ELR (cell line): ENCODE measurements around the gene PANX1.
"Not testable (repeated sequence)": the region's sequence is repeated elsewhere in the genome, so short reads cannot be mapped to it uniquely, and the experiment has no call there.

Experiments used
- DNase-seq: peaks from one replicate; pipeline ENCODE4 v3.0.0-alpha.2; 2015; ENCODE audit warnings: low read depth

PANX1 gene, protein sequence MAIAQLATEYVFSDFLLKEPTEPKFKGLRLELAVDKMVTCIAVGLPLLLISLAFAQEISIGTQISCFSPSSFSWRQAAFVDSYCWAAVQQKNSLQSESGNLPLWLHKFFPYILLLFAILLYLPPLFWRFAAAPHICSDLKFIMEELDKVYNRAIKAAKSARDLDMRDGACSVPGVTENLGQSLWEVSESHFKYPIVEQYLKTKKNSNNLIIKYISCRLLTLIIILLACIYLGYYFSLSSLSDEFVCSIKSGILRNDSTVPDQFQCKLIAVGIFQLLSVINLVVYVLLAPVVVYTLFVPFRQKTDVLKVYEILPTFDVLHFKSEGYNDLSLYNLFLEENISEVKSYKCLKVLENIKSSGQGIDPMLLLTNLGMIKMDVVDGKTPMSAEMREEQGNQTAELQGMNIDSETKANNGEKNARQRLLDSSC

DNA sequence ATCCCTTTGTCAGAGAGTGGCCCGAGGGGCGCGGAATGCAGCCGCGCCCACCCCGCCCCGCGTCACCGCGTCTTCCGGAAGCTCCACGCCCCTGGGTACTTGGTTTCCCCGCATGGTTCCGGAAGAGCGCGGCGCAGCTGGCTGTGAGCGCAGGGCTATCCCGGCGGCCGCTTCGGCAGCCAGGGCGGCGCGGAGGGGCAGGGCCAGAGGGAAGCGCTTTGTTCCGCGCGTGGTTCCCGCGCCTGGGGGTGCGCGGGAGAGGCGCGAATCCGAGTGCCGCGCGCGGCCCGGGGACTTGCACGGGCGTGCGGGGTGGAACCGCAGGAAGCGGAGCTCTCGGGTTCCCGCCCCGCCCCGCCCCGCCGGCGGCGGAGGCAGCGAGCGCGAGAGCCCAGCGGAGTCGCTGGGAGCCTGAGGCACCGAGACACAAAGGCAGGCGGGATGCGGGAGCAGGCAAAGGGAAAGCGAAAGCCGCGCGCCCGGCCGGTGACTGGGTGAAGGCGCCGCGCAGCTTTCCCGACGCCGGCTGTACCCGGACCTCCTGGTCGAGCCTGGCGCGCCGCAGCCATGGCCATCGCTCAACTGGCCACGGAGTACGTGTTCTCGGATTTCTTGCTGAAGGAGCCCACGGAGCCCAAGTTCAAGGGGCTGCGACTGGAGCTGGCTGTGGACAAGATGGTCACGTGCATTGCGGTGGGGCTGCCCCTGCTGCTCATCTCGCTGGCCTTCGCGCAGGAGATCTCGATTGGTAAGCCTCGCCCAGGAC lies at the start of gene PANX1:
TSS of gene PANX1 (plus strand) at position 96 of the 766 bp plus-strand sequence. CDS start at position 568, 472 bp downstream.
- peak; percentile 91 for DNase-seq

DNA sequence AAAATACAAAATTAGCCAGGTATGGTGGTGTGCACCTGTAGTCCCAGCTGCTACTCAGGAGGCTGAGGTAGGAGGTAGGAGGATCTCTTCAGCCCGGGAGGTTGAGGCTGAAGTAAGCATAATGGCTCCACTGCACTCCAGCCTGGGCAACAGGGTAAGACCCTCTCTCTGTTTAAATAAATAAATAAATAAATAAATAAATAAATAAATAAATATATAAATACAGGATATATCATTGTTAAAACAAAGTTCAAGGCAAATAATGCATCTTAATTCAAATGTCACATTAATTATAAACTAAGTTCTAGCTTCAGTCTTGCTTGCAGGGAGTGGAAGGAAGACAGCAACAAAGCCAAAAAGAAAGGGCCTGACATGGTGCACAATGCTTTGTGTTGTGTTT lies 44.5 kb upstream of the PANX1 start:
- no peak for DNase-seq

DNA sequence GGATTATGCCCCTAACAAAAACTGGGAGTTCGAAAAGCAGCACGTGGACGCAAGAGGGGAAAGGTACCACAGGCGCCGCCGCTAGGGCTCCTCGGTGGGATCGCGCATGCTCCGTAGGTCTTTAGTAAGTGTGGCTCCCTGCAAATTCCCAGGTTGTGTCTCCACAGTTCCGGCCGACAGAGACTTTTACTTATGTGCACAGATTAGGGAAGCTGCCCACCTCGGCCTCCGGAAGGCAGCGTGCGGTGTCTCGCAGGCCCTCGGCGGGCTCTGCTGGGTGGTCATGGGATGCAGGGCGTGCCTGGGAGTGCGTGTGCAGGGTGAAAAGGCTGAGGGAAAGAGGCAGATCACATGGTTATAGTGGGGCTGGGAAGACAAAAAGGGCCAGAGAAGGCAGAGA lies 39.7 kb upstream of the PANX1 start:
- no peak for DNase-seq

DNA sequence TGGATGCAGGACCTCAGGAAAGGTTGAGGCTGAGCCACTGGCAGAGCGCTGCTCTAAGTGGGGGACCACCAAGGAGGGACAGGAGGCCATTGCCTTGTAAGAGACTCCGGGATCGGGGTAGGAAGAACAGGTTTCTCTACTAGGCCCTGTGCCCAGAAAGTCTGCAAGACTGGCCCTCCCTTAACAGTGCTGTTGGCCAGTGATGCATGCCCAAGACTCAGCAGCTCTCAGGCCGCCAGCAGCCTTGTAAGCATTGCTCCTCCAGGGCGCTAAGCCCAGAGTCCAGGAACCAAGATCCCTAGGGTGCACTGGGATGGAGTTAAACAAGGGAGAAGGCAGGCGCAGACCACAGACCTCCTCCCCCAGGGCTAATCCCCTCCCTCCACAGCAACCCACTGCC lies 39.3 kb upstream of the PANX1 start:
- no peak for DNase-seq

DNA sequence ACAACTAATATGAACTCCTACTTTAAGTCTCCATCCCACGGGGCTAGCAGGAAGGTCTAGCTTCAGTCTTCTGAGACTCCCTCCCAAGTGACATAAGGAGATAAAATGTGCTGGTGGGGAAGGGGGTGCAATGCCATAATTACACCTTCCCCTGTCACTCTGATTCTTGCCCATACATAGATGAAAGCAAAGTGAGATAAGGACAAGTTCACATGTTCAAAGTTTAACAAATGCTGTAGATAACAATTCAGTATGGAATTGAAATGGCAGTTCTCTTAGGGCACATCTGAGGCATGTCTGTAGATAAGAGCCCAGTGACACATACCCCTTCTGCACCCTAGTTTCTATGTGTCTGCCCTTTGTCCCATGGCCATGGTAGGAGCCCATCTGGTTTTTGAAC lies 38.2 kb upstream of the PANX1 start:
- no peak for DNase-seq

DNA sequence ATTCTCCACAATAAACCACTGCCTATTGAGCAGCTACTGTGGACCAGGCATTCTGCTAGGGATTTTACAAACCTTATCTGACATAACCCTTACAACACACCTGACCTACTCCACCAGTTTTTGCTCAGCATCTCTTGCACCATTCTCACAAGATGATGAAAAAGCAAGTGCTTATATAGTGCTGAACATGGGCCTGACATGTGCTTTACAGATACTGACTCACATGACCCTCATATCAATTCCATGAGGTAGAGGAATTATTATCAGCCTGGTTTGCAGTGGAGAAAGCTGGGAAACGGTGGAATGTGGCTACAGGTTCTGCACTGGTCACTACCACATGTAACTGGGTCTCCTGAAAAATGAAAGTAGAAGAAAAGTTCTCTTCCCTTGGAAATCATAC lies 37.5 kb upstream of the PANX1 start:
- DNase-seq: no peak

DNA sequence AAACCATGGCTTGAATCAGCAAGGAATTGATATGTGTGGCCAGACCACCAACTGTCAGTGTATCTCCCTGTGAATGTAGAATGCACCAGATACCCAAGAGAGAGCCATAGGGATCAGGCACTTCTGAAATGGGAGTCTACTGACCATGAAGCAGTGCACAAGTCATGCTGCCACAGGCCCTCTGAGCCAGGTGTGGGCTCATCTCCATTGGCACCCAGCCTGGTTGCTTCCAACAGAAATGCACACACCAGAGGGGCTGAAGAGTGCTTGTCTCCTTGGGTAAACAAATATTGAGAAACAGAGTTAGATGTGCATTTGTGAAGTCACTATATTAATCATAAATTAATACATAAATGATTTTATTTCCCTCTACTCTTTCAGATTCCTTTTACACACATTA lies 28.4 kb upstream of the PANX1 start:
- DNase-seq: no peak

DNA sequence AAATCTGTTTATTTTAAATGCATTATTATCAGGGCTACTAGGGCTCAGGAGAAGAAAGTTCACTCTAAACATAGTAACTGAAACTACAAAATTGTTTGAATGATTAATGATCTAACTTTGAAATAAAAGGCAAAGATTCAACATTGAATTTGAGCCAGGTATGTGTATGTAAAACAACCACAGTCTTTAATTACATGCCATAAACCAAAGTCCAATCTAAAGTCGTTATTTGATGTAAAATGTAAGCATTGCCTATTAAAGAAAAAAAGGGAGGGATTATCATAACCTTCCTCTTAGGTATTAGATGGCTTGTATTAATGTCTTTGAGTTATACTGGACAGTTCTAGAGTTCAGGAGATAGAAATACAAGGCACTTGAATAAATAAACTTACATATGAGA lies 25.2 kb upstream of the PANX1 start:
- no peak for DNase-seq

DNA sequence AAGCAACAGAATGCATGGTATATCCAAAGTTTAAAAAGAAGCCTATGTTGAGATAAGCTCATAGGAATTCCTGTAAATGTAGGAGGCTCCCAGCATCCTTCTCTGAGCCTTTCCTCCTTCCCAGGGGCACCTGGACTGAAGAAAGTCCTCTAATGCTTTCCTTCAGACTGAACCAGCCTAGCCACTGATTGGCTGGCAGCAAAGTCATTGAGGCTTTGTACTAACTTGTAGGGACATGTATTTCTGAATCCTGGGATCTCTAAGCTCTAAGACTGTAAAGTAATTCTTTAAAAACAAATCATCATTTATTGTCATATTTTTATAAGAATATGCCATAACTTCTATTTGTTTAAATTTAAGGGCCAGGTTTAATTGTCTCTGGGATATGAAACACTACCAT lies 23.9 kb upstream of the PANX1 start:
- no peak for DNase-seq

DNA sequence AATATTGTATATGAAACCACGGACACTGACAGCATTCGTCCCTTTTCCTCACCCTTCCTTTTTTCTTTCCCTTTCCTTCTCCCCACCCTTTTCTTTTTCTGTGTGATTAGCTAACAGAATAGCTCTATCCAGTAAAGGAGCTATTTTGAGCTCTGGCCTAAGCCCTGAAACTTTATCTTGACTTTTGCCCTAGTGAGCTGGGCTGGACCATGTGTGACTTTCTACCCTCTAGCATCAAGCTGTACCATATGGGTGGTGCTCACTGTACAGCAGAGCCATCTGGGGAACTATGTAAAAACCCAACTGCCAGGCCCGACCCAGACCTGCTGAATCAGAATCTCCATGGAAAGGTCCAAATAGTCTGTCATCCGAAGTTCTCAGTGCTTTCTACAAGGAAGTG lies 21.9 kb upstream of the PANX1 start:
- DNase-seq: no peak

DNA sequence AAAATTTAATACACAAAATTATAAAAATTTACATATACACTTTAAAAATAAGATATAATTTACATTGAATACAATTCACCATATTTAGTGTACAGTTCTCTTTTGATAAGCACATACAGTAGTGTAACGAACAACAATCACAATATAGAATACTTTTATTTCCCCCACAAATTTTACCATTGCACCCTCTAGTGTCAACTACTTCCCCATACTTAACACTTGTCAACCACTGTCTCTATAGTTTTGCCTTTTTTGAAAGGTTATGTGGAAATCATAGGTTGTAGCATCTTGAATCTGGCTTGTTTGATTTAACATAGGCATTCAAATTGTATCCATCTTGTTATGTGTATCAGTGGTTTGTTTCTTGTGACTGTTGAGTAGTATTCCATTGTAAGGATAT lies 21.3 kb upstream of the PANX1 start:
- DNase-seq: peak; percentile 26

DNA sequence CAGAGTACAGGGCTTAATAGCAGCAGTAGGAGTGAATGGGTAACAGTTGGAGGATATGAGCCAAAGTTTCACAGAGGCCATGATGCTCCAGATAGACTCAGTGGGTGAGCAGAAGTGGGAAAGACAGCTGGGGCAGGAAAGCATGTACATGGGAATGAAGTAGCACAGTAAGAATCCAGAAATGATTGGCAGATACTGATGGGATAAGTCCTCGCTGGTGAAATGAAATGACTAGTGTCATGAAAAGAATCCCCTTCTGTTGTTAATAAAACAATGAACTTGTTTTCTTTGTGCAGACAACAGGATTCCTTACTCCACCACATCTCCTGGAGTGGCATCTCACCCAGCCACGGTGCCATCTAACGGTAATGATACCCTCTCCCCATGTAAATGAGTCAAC lies 17.4 kb upstream of the PANX1 start:
- DNase-seq: no peak

DNA sequence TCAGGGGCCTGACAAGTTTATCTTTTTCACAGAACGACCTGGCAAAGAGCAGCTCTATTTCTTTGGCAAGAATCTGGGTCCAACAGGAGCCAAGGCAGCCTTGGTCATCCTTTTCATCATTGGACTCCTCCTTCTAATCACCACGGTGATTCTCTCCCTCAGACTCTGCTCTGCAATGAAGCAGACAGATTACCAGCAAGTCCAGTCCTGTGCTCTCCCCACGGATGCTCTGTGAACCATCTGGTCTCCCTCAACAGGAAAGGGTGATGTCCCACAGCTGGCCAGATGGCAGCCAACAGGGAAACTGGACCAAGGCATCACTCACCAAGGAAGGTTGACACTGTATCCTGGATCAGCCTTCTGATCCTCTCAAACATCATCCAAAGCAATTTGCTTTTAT lies 17.0 kb upstream of the PANX1 start:
- no peak for DNase-seq

DNA sequence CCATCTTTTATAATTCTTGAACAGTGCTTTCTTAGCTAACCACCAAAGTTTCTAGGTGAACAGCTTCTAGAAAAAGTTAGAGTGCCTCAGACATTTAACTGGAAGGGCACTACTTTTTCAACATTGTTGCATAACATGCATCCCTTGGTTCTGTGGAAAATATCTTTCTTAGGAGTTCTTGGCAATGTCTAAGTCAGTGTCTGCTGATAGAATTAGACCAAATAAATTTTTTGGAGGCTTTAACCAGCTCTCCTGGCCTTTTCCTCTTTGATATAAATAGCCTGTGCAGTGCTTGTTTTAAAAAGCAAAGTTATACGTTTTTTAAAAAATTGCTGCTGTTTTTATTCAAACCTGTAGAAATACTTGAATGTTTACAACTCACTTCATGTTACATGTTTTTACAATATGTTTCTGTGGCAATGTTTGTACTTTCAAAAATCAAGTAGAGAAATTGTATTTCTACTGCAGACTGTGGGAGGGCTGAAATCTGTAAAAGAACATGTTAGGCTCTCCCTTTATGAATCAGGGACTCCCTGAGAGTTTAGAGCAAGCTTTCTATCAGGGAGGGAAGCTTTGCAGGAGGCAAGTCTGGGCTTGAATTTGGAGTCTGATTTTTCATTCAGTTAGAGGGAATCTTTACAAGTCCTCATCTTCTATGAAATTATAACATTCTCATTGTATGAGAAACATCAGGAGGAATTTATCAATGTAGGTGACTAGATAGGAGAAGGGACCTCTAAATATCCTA lies 16.3 kb upstream of the PANX1 start:
- no peak for DNase-seq

DNA sequence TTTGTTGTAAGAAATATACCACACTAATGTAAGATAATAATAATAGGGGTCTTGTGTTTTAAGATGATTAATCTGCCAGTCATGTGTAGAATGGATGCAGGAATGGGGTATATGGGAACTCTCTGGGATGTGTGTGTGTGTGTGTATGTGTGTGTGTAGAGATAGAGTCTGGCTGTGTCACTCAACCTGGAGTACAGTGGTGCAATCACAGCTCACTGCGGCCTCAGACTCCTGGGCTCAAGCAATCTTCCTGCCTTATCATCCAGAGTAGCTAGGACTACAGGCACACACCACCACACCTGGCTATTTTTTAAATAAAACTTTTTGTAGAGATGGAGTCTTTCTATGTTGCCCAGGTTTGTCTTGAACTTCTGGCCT lies 11.5 kb upstream of the PANX1 start:
- no peak for DNase-seq

DNA sequence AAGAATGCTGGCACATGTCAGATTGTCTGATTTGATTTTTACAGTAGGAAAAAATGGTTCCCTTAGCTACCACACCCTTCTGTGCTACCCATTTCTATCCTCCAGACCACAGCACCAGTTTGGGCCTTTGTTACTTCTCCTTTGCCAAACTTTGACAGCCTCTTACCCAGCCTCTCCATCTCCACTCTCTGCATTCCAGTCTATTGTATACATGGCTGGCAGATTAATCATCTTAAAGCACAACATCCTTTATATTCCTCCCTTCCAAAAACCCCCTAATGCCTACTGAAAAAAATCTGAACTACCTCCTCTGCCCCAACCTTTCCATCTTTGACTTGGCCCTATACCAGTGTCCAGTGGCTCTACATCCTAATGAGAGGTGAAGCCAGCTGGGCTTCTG lies 10.8 kb upstream of the PANX1 start:
- peak; percentile 67 for DNase-seq

DNA sequence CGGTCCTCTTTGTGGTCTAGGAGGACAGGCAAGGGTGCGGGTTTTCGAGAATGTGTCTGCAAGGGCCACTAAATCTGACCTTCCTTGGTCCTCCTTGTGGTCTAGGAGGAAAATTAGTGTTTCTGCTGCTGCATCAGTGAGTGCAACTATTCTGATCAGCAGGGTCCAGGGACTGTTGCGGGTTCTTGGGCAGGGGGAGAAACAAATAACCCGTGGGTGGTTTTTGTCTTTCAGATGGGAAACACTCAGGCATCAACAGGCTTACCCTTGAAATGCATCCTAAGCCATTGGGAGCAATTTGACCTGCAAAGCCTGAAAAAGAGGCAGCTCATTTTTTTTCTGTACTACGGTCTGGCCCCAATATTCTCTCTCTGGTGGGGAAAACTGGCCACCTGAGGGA lies 9.0 kb upstream of the PANX1 start:
- not testable (repeated sequence) for DNase-seq

DNA sequence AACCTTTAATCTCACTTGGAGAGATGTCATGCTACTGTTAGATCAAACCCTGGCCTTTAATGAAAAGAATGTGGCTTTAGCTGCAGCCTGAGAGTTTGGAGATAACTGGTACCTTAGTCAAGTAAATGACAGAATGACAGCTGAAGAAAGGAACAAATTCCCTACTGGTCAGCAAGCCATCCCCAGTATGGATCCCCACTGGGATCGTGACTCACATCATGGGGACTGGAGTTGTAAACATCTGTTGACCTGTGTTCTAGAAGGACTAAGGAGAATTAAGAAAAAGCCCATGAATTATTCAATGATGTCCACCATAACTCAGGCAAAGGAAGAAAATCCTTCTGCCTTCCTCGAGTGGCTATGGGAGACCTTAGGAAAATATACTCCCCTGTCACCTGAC lies 8.1 kb upstream of the PANX1 start:
- DNase-seq: not testable (repeated sequence)

DNA sequence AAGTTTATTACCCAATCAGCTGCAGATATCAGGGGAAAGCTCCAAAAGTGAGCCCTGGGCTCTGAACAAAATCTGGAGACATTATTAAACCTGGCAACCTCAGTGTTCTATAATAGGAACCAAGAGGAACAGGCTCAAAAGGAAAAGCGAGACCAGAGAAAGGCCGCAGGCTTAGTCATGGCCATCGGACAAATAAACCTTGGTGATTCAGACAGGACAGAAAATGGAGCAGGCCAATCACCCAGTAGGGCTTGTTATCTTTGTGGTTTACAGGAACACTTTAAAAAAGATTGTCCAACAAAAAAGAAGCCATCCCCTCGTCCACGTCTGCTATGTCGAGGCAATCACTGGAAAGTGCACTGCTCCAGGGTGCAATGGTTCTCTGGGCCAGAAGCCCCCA lies 7.7 kb upstream of the PANX1 start:
- peak; percentile 79 for DNase-seq

DNA sequence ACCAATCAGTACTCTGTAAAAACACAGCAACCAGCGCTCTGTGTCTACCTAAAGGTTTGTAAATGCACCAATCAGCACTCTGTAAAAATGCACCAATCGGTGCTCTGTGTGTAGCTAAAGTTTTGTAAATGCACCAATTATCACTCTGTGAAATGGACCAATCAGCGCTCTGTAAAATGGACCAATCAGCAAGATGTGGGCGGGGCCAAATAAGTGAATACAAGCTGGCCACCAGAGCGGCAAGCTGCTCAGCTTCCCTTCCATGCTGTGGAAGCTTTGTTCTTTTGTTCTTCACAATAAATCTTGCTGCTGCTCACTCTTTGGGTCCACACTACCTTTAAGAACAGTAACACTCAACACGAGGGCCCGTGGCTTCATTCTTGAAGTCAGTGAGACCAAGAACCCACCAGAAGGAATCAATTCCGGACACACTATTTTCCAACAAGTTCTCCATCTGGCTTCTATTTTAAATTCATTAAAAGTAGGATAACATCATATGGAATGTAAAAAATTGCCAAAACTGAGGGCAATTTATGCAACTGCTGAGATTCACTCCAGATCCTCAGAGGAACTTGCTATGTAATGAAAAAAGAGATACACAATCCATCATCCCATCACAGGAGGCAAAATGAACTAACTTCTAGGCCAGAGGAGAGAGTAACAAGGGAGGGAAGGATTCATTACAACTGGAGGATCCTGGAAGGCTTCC lies 3.1 kb upstream of the PANX1 start:
- no peak for DNase-seq

DNA sequence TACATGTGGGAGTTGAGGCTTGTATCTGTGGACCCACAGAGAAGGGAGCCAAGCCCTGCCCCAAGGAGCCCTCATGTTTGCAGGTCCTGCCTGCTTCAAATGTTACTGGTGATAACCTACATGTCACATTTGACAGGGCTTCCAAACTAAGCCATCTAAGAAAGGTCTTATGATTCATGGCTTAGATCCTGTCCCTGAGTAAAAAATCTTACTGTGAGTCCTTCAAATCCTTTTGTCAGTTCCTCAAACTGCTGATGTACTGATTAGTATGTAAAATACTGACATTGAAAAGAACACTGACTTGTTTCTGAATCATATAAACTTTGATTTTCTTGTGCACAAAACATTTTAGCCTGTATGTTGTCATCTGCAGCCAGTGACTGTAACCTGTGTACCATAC lies 1.0 kb upstream of the PANX1 start:
- no peak for DNase-seq

DNA sequence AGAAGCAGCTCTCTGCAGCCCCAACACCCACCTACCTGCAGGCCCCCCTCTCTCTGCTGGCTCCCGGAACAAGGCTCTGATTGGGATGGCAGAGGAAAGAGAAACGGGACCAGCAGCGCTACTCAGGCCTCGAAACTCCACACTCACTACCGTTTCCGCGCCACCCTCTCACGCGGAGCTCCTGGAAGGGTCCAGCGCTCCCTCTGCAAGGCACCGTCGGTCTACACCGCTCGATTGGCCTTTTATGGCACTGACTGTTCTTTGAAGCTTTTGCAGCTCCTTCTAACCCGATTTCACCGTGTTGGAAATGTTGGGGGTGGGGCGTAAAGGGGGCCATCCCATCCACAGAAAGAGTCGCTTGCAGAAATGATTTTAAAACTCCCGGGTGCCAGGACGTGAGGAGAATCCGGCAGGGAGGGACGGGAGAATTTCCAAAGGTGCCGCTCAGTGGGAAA lies 323 bp upstream of the PANX1 start:
- peak; percentile 65 for DNase-seq
